Hepatocyte (in vitro differentiated cells): ENCODE measurements around the gene DHX8. TPM values are rescaled to one million over a fixed set of nuclear protein-coding genes. Genes with fewer than 3 reads are reported as not detected.

Source experiments
- DNase-seq: peaks from one replicate; pipeline ENCODE4 v3.0.0-alpha.2; 2016; ENCODE audit warnings: low spot score
- H2AFZ ChIP-seq: fragments of 200-600 bp; sonication (generic); 2 replicates; pipeline ENCODE4 v1.6.0; 2016; ENCODE audit warnings: antibody characterized with exemption, mild to moderate bottlenecking
- H3K27ac ChIP-seq: fragments of 200-600 bp; sonication (generic); 2 replicates; pipeline ENCODE4 v1.5.1; 2016; ENCODE audit warnings: mild to moderate bottlenecking
- H3K27me3 ChIP-seq: fragments of 200-600 bp; sonication (generic); 2 replicates; pipeline ENCODE4 v1.6.1; 2016
- H3K36me3 ChIP-seq: fragments of 200-600 bp; sonication (generic); replicated peaks from 2 replicates; pipeline ENCODE4 v1.5.1; 2016; ENCODE audit warnings: low read depth; ENCODE audit not compliant: insufficient read depth
- H3K4me1 ChIP-seq: fragments of 200-600 bp; sonication (generic); 2 replicates; pipeline ENCODE4 v1.5.1; 2016; ENCODE audit warnings: mild to moderate bottlenecking, moderate library complexity; ENCODE audit not compliant: insufficient read depth
- H3K4me2 ChIP-seq: fragments of 200-600 bp; sonication (generic); 2 replicates; pipeline ENCODE4 v1.6.0; 2016
- H3K4me3 ChIP-seq: fragments of 200-600 bp; sonication (generic); 2 replicates; pipeline ENCODE4 v1.5.1; 2016; ENCODE audit warnings: mild to moderate bottlenecking
- H3K79me2 ChIP-seq: fragments of 200-600 bp; sonication (generic); 2 replicates; pipeline ENCODE4 v1.6.0; 2017; ENCODE audit warnings: mild to moderate bottlenecking
- H3K9me2 ChIP-seq: fragments of 200-600 bp; sonication (generic); replicated peaks from 2 replicates; pipeline ENCODE4 v1.6.0; 2017; ENCODE audit warnings: mild to moderate bottlenecking; ENCODE audit not compliant: insufficient read depth
- H3K9me3 ChIP-seq: fragments of 200-600 bp; sonication (generic); 2 replicates; pipeline ENCODE4 v1.5.1; 2016; ENCODE audit warnings: low read depth, mild to moderate bottlenecking
- H4K20me1 ChIP-seq: fragments of 200-600 bp; sonication (generic); 2 replicates; pipeline ENCODE4 v1.6.0; 2016; ENCODE audit warnings: mild to moderate bottlenecking; ENCODE audit not compliant: insufficient read depth, poor library complexity, severe bottlenecking
- EZH2 ChIP-seq: fragments of 200-600 bp; sonication (generic); IDR thresholded peaks from 2 replicates; pipeline ENCODE4 v1.6.1; 2016; ENCODE audit warnings: antibody characterized with exemption, mild to moderate bottlenecking, borderline replicate concordance
- EZH2phosphoT487 ChIP-seq: fragments of 200-600 bp; sonication (generic); IDR thresholded peaks from one replicate; pipeline ENCODE4 v1.6.1; 2018; ENCODE audit warnings: antibody characterized with exemption, mild to moderate bottlenecking, low read depth, moderate library complexity; ENCODE audit not compliant: unreplicated experiment, severe bottlenecking
- WGBS: methylation state at CpG from one replicate; pipeline ENCODE4 v1.1.6; 2016; ENCODE audit warnings: low lambda C conversion rate; ENCODE audit errors: missing lambda C conversion rate; 5-methylcytosine and 5-hydroxymethylcytosine counted together
- polyA plus RNA-seq: library from polyadenylated mRNA; unstranded; fragments of >200 nt; fragmentation: Nextera tagmentation; extraction: Ambion mirVana; gene quantifications from 2 replicates; pipeline ENCODE4 v1.2.1, GENCODE V29; 2016
- total RNA-seq: library from RNA; depleted of rRNA; stranded (reverse); fragments of >200 nt; gene quantifications from 2 replicates; pipeline ENCODE4 v1.2.3, GENCODE V29; 2014
- TF ChIP-seq, protein P1 (sequence below): fragments of 200-600 bp; sonication (generic); IDR thresholded peaks from 2 replicates; pipeline ENCODE4 v1.5.1; 2016; ENCODE audit warnings: antibody characterized with exemption, mild to moderate bottlenecking; ENCODE audit not compliant: poor library complexity

Gene DHX8
- total and polyA plus RNA-seq, 2 experiments from 2014 or later = 26.6 to 35.0 TPM

DNA sequence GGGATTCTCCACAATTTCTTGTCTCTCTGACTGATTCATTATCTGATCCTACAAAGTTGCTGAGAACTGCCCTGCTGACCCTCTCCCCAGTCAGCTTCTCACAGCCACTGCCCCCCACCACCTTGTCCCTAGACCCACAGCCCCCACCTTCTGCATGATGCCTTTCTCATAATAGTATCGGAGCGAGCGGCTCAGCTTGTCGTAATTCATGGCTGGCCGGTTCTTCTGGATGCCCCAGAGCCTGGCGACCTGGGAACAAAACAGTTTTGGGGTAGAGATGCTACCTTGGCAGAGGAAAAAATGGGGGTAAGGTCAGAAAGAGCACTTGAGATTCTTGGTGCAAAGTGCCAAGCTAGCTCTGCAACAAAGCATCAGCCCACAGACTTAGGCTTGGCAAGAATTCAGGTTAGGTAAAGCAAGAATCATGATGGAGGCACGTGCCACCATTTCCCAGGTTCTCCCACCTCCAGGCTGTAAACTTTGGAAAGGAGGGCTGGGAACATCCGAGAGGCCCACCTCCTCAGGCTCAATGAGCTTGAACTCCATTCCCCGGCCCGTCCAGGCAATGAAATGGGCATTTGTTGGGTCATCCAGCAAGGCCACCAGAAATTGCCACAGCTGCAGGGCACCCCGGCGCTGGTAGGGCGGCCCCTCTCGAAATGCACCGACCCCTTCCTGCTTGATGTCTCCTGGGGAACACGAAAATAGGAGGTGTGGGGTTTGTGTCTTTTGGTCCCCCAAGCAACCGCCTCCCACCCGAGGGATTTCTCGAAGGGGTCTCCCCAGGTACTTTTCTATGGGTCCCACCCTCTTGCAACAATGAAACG is 45.4 kb downstream of the DHX8 start:
- no peaks in the 10 kb centered on the region for H3K9me2 ChIP-seq
- H3K4me3 ChIP-seq = no peak overlapping the region
- H3K79me2 ChIP-seq = no peaks in the 10 kb centered on the region
- no peaks in the 10 kb centered on the region for H3K9me3 ChIP-seq
- H3K36me3 ChIP-seq = no peaks in the 10 kb centered on the region
- no peaks in the 10 kb centered on the region for H4K20me1 ChIP-seq
- H3K27ac ChIP-seq = no peak overlapping the region
- no peak for DNase-seq
- H3K4me2 ChIP-seq = no peak overlapping the region
- H3K4me1 ChIP-seq = peaks cover 25% of the 10 kb centered on the region
- 94% methylated on average over 20 of the region's 20 CpGs for WGBS
- TF ChIP-seq EZH2phosphoT487 (no peak), EZH2 (no peak)
- TF ChIP-seq, protein P1, sequence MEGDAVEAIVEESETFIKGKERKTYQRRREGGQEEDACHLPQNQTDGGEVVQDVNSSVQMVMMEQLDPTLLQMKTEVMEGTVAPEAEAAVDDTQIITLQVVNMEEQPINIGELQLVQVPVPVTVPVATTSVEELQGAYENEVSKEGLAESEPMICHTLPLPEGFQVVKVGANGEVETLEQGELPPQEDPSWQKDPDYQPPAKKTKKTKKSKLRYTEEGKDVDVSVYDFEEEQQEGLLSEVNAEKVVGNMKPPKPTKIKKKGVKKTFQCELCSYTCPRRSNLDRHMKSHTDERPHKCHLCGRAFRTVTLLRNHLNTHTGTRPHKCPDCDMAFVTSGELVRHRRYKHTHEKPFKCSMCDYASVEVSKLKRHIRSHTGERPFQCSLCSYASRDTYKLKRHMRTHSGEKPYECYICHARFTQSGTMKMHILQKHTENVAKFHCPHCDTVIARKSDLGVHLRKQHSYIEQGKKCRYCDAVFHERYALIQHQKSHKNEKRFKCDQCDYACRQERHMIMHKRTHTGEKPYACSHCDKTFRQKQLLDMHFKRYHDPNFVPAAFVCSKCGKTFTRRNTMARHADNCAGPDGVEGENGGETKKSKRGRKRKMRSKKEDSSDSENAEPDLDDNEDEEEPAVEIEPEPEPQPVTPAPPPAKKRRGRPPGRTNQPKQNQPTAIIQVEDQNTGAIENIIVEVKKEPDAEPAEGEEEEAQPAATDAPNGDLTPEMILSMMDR = no peak
- no peaks in the 10 kb centered on the region for H3K27me3 ChIP-seq
- no peak overlapping the region for H2AFZ ChIP-seq

DNA sequence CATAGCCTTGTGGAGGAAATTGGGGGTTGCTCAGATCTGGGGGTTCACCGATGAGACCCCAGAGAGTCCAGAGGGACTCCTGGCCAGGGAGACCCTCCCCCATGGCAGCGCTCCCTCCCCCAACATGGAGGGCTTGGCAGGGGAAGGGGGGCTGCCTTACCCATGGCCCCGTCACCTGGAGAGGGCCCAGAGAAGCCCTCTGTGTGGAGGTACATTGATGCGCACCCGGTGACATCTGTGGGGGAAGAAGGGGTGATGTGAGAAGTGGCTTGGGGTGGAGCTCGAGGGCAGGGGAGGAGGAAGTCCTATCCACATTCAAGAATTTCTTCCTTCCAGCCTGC is 46.1 kb downstream of the DHX8 start:
- Histone ChIP-seq H3K4me3 (no peak overlapping the region), H3K27ac (peak overlapping the region; percentile 76), H3K79me2 (no peaks in the 10 kb centered on the region), H3K4me1 (peaks cover 23% of the 10 kb centered on the region), H2AFZ (no peak overlapping the region), H3K9me3 (no peaks in the 10 kb centered on the region), H3K9me2 (no peaks in the 10 kb centered on the region), H3K36me3 (no peaks in the 10 kb centered on the region), H3K27me3 (no peaks in the 10 kb centered on the region), H4K20me1 (no peaks in the 10 kb centered on the region), H3K4me2 (peak overlapping the region; percentile 68)
- TF ChIP-seq EZH2phosphoT487 (no peak), EZH2 (no peak)
- TF ChIP-seq, protein P1 = no peak
- no peak for DNase-seq
- 75% methylated on average over 5 of the region's 6 CpGs for WGBS

DNA sequence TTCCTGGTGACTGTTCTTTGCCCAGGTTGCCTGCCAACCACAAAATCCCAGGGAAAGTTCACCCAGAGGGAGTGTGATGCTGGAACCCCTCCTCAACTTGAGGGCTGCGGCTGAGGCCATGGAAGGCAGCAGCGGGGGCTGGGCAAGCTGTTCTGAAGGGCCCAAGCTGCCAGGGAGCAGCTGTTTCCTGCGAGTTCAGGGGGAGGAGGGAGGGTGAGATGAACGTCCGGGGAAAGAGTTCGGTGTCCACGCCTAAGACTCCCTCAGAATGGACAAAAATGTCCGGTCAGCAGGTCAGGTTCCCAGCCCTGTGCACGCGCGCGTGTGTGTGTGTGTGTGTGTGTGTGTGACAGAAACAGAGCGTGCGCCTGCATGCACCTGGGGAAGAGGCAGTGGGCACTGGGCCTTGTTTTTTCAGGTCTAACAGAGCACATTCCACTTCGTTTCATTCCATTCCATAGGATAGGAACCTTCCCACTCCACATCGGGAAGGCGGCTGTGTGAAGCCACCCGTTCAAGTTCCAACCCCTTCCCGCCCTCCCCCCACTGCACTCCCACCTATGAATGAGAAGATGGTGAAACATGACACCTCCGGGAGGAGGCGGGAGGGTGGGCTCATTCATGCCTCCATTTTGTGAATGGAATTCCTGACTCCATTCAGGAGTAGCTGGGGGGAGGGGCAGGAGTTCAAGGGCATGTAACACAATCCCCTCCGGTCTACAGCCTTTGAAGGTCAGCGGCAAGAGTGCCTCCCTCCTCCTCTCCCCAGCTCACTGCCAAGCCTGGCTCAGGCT is 46.7 kb downstream of the DHX8 start:
- Histone ChIP-seq H3K27me3 (no peaks in the 10 kb centered on the region), H3K9me3 (no peaks in the 10 kb centered on the region), H3K79me2 (no peaks in the 10 kb centered on the region), H3K4me1 (peaks cover 19% of the 10 kb centered on the region), H3K9me2 (no peaks in the 10 kb centered on the region), H3K36me3 (no peaks in the 10 kb centered on the region), H3K27ac (peak overlapping the region; percentile 76), H2AFZ (no peak overlapping the region), H3K4me3 (no peak overlapping the region), H4K20me1 (no peaks in the 10 kb centered on the region), H3K4me2 (peak overlapping the region; percentile 68)
- 5% methylated on average over 21 of the region's 23 CpGs for WGBS
- TF ChIP-seq EZH2 (no peak), EZH2phosphoT487 (no peak)
- TF ChIP-seq, protein P1 = no peak
- peak; percentile 93 for DNase-seq
